ENCODE results near the gene TTC33. TPM values are rescaled to one million over a fixed set of nuclear protein-coding genes. Genes with fewer than 3 reads are reported as not detected.

Gene TTC33
- total RNA-seq, 1 donor from 2014 or later, result 52.5 TPM

DNA sequence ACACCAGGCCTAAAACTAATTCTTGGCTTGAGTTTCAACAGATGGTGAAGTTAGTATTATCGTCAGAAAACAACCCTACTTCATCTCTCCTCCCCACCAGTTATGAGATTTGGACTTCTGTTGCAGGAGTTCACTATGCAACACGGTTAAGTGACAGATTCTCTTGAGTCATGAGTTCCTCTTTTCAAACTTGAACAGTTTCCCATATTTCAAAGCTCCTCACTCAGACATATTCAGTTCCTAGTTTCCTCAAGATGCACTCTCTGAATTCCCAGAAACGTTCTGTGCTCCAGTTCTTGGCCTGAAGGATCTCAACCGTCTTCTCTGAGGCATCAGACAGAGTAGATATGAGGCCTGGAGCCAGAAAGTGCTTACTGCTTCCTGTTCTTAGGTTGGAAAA is 83.3 kb downstream of the TTC33 start:
- DNase-seq (ENCODE audit: low spot score), result no peak
- Histone ChIP-seq H3K27me3 (peaks cover 9% of the 10 kb centered on the region), H3K4me3 (no peak overlapping the region), H3K4me1 (no peaks in the 10 kb centered on the region), H3K9me3 (ENCODE audit: low read depth) (no peaks in the 10 kb centered on the region), H4K20me1 (ENCODE audit: low read depth) (no peaks in the 10 kb centered on the region), H3K27ac (no peak overlapping the region), H2AFZ (replicated peaks) (no peak overlapping the region), H3K9ac (no peak overlapping the region), H3K79me2 (ENCODE audit: low read depth) (no peaks in the 10 kb centered on the region), H3F3A (ENCODE audit: low read depth) (no peaks in the 10 kb centered on the region), H3K4me2 (no peak overlapping the region), H3K36me3 (no peaks in the 10 kb centered on the region)
- no peaks in the 10 kb centered on the region for H3K9me3 Mint-ChIP-seq
- H3K4me3 Mint-ChIP-seq, result no peak overlapping the region
- TF ChIP-seq EZH2 (IDR thresholded peaks at IDR 0.05) (no peak), EZH2phosphoT487 (IDR thresholded peaks at IDR 0.05) (no peak)
- TF ChIP-seq, protein P1, sequence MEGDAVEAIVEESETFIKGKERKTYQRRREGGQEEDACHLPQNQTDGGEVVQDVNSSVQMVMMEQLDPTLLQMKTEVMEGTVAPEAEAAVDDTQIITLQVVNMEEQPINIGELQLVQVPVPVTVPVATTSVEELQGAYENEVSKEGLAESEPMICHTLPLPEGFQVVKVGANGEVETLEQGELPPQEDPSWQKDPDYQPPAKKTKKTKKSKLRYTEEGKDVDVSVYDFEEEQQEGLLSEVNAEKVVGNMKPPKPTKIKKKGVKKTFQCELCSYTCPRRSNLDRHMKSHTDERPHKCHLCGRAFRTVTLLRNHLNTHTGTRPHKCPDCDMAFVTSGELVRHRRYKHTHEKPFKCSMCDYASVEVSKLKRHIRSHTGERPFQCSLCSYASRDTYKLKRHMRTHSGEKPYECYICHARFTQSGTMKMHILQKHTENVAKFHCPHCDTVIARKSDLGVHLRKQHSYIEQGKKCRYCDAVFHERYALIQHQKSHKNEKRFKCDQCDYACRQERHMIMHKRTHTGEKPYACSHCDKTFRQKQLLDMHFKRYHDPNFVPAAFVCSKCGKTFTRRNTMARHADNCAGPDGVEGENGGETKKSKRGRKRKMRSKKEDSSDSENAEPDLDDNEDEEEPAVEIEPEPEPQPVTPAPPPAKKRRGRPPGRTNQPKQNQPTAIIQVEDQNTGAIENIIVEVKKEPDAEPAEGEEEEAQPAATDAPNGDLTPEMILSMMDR (IDR thresholded peaks at IDR 0.05), result no peak
- no peak overlapping the region for H3K27ac Mint-ChIP-seq
- H3K36me3 Mint-ChIP-seq, result no peaks in the 10 kb centered on the region
- H3K27me3 Mint-ChIP-seq (ENCODE audit: insufficient read depth, low read depth), result peaks cover 3% of the 10 kb centered on the region
- peaks cover 10% of the 10 kb centered on the region for H3K4me1 Mint-ChIP-seq

DNA sequence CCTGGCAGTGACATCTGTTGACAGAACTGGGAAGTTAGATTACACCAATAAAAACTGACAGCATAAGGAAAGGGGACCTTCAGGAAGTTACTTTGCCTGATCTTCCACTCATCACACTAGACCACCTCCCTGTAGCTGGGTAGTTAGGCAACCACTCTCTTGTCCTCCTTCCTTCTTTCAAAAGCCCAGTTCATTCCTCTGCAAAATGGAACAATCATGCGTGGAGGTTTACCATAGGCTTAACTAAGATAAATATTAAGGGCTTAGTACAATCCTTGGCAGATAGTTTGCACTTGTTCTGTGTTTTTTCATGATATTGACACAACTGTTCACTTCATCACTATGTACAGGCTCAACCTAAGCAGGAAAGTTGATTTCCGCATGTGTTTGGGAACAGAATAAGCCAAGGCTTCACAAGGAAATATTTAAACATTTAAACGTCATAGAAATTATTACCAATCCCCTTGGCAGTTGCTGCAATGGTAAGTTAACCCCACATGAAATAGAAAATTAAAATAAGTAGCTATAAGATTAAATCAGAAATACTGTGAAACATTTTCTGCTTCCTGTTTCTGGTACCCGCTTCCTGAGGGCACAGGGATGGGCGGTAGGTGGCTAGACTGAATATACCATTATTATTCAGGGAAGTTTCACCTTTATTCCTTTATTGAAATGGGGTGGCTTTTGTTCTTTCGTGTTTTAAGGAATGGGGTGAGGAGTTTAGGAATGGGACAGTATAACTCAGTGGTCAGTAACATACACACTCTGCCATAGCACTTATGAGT is 86.0 kb downstream of the TTC33 start:
- Histone ChIP-seq H3K4me3 (no peak overlapping the region), H3K4me2 (no peak overlapping the region), H3K9ac (no peak overlapping the region), H3F3A (ENCODE audit: low read depth) (no peaks in the 10 kb centered on the region), H3K4me1 (no peaks in the 10 kb centered on the region), H3K36me3 (no peaks in the 10 kb centered on the region), H3K27ac (no peak overlapping the region), H4K20me1 (ENCODE audit: low read depth) (no peaks in the 10 kb centered on the region), H3K9me3 (ENCODE audit: low read depth) (no peaks in the 10 kb centered on the region), H3K79me2 (ENCODE audit: low read depth) (no peaks in the 10 kb centered on the region), H2AFZ (replicated peaks) (no peak overlapping the region), H3K27me3 (no peaks in the 10 kb centered on the region)
- DNase-seq (ENCODE audit: low spot score), result no peak
- H3K27me3 Mint-ChIP-seq (ENCODE audit: insufficient read depth, low read depth), result no peaks in the 10 kb centered on the region
- H3K36me3 Mint-ChIP-seq, result no peaks in the 10 kb centered on the region
- TF ChIP-seq, protein P1 (IDR thresholded peaks at IDR 0.05), result no peak
- no peak for TF ChIP-seq EZH2 (IDR thresholded peaks at IDR 0.05)
- no peak for TF ChIP-seq EZH2phosphoT487 (IDR thresholded peaks at IDR 0.05)
- H3K4me3 Mint-ChIP-seq, result no peak overlapping the region
- no peaks in the 10 kb centered on the region for H3K4me1 Mint-ChIP-seq
- no peak overlapping the region for H3K27ac Mint-ChIP-seq
- no peaks in the 10 kb centered on the region for H3K9me3 Mint-ChIP-seq

DNA sequence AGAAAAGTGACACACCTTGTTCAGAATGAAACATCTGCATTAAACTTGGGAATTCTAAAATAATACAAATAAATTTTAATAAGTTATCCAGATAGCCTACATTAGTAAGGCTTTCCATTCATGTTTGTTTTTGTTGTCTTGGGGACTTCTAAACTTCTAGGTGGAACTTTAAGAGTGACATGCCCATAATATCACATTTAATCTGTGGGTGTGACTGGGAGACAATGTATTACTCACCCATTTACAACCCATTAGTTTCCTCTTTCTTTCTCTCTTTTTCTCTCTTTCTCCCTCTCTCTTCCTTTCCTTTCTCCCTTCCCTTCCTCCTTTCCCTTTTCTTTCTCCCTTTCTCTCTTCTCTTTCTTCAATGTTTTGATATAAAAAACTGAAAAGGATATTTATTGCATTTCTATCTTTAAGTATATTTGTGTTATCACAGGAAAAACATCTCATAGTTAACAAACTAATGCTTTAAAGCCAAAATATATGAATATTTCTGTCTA is 88.5 kb downstream of the TTC33 start:
- Histone ChIP-seq H3K4me3 (no peak overlapping the region), H3K27me3 (no peaks in the 10 kb centered on the region), H3K9ac (no peak overlapping the region), H3K27ac (no peak overlapping the region), H3F3A (ENCODE audit: low read depth) (no peaks in the 10 kb centered on the region), H3K79me2 (ENCODE audit: low read depth) (no peaks in the 10 kb centered on the region), H3K36me3 (no peaks in the 10 kb centered on the region), H4K20me1 (ENCODE audit: low read depth) (no peaks in the 10 kb centered on the region), H3K9me3 (ENCODE audit: low read depth) (no peaks in the 10 kb centered on the region), H2AFZ (replicated peaks) (no peak overlapping the region), H3K4me1 (no peaks in the 10 kb centered on the region), H3K4me2 (no peak overlapping the region)
- Mint-ChIP-seq H3K27me3 (ENCODE audit: insufficient read depth, low read depth) (no peaks in the 10 kb centered on the region), H3K4me3 (no peak overlapping the region), H3K36me3 (no peaks in the 10 kb centered on the region), H3K27ac (no peak overlapping the region), H3K4me1 (no peaks in the 10 kb centered on the region), H3K9me3 (no peaks in the 10 kb centered on the region)
- no peak for TF ChIP-seq EZH2phosphoT487 (IDR thresholded peaks at IDR 0.05)
- TF ChIP-seq, protein P1 (IDR thresholded peaks at IDR 0.05), result no peak
- no peak for DNase-seq (ENCODE audit: low spot score)
